ENCODE measurements around the gene UCP2.

DNA sequence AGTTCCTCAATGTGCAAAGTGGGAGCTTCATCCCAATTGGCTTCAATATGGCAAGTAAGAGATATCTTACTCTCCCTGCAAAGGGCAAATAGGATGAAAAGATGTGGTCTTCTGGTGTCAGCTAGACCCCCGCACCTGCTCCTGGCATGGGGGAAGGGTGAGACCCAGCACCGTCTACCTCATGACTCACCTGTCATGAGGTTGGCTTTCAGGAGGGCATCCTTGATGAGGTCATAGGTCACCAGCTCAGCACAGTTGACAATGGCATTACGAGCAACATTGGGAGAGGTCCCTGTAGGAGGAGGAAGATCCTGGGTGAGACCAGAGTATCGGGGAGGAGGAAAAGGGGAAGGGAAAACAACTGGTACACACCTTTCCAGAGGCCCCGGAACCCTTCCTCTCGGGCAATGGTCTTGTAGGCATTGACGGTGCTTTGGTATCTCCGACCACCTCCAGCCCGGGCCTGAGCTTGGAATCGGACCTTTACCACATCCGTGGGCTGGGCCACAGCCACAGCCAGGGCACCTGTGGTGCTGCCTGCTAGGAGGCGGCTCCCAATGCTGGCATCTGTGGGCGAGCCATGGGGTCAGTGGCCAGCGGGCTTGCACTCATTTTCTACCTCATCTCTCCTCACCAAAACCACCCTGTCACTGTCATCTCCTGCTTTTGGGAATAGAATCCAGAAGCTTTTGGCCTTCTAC is 6.0 kb downstream of the UCP2 start:
- TF ChIP-seq, protein P1, sequence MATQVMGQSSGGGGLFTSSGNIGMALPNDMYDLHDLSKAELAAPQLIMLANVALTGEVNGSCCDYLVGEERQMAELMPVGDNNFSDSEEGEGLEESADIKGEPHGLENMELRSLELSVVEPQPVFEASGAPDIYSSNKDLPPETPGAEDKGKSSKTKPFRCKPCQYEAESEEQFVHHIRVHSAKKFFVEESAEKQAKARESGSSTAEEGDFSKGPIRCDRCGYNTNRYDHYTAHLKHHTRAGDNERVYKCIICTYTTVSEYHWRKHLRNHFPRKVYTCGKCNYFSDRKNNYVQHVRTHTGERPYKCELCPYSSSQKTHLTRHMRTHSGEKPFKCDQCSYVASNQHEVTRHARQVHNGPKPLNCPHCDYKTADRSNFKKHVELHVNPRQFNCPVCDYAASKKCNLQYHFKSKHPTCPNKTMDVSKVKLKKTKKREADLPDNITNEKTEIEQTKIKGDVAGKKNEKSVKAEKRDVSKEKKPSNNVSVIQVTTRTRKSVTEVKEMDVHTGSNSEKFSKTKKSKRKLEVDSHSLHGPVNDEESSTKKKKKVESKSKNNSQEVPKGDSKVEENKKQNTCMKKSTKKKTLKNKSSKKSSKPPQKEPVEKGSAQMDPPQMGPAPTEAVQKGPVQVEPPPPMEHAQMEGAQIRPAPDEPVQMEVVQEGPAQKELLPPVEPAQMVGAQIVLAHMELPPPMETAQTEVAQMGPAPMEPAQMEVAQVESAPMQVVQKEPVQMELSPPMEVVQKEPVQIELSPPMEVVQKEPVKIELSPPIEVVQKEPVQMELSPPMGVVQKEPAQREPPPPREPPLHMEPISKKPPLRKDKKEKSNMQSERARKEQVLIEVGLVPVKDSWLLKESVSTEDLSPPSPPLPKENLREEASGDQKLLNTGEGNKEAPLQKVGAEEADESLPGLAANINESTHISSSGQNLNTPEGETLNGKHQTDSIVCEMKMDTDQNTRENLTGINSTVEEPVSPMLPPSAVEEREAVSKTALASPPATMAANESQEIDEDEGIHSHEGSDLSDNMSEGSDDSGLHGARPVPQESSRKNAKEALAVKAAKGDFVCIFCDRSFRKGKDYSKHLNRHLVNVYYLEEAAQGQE (IDR thresholded peaks at IDR 0.05; ENCODE audit: unreplicated experiment), result no peak
- TF ChIP-seq, protein P2, sequence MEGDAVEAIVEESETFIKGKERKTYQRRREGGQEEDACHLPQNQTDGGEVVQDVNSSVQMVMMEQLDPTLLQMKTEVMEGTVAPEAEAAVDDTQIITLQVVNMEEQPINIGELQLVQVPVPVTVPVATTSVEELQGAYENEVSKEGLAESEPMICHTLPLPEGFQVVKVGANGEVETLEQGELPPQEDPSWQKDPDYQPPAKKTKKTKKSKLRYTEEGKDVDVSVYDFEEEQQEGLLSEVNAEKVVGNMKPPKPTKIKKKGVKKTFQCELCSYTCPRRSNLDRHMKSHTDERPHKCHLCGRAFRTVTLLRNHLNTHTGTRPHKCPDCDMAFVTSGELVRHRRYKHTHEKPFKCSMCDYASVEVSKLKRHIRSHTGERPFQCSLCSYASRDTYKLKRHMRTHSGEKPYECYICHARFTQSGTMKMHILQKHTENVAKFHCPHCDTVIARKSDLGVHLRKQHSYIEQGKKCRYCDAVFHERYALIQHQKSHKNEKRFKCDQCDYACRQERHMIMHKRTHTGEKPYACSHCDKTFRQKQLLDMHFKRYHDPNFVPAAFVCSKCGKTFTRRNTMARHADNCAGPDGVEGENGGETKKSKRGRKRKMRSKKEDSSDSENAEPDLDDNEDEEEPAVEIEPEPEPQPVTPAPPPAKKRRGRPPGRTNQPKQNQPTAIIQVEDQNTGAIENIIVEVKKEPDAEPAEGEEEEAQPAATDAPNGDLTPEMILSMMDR (conservative IDR thresholded peaks at IDR 0.05; ENCODE audit: low read depth in 2 of 2), result no peak
- TF ChIP-seq POLR2AphosphoS5 (IDR thresholded peaks at IDR 0.05; ENCODE audit: low read depth), result 0 out of 2 replicates have a peak, but pooled peaks have one; percentile 22
- no peak for TF ChIP-seq EZH2phosphoT487 (IDR thresholded peaks at IDR 0.05; ENCODE audit: unreplicated experiment)

All from GM23338 (cell line).